Hepatocyte (in vitro differentiated cells): ENCODE measurements around the gene FGR.

ENCODE experiments used
- EZH2 ChIP-seq: fragments of 200-600 bp; sonication (generic); IDR thresholded peaks from 2 replicates; pipeline ENCODE4 v1.6.1; 2016; ENCODE audit warnings: antibody characterized with exemption, mild to moderate bottlenecking, borderline replicate concordance
- TF ChIP-seq, protein P1 (sequence below): fragments of 200-600 bp; sonication (generic); IDR thresholded peaks from 2 replicates; pipeline ENCODE4 v1.5.1; 2016; ENCODE audit warnings: antibody characterized with exemption, mild to moderate bottlenecking; ENCODE audit not compliant: poor library complexity

DNA sequence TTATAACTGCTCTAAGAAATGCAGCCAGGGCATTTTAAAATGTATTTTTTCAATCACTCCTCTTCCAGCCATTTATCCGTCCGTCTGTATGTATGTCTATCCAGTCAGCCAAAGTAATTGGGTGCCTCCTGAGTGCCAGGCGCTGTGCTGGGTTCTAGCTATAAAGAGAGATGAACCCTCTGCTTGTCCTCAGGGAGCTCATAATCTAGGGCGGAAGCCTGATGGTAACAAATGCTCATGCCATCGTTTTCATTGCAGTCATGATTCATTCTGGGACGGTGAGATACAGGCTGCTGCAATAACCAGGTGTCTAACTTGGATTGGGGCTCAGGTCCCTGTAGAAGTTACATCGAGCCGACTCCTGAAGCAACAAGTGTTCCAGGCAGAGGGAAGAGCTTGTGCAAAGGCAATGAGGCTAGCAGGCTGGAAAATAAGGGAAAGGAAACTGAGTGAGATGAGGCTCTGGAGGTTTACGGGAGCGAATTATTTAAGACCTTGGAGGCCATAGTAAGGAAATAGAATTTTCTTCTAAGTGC is 25.4 kb upstream of the FGR start:
- TF ChIP-seq EZH2, result no peak
- TF ChIP-seq, protein P1, sequence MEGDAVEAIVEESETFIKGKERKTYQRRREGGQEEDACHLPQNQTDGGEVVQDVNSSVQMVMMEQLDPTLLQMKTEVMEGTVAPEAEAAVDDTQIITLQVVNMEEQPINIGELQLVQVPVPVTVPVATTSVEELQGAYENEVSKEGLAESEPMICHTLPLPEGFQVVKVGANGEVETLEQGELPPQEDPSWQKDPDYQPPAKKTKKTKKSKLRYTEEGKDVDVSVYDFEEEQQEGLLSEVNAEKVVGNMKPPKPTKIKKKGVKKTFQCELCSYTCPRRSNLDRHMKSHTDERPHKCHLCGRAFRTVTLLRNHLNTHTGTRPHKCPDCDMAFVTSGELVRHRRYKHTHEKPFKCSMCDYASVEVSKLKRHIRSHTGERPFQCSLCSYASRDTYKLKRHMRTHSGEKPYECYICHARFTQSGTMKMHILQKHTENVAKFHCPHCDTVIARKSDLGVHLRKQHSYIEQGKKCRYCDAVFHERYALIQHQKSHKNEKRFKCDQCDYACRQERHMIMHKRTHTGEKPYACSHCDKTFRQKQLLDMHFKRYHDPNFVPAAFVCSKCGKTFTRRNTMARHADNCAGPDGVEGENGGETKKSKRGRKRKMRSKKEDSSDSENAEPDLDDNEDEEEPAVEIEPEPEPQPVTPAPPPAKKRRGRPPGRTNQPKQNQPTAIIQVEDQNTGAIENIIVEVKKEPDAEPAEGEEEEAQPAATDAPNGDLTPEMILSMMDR, result no peak
